IMR-90 (cell line): ENCODE results near the gene DSC3. TPM values are rescaled to one million over a fixed set of nuclear protein-coding genes. Genes with fewer than 3 reads are reported as not detected.

ENCODE experiments used
- ATAC-seq: fragments of 200-7000 bp; cut with Tn5 transposase; 2 replicates; pipeline ENCODE4 v1.9.1; 2020; ENCODE audit warnings: low read depth, mild to moderate bottlenecking, moderate library complexity
- BruUV-seq: library from RNA; stranded (reverse); fragments of 400-500 nt; replicated peaks from 2 replicates; lab custom pipeline; 2021; lab: Mats Ljungman, UMichigan
- CTCF ChIA-PET: fragments of 300-600 bp; formaldehyde crosslinking; extraction: SDS; loops from one replicate; lab custom pipeline; 2021; ENCODE audit warnings: antibody characterized with exemption; lab: Yijun Ruan, JAX
- POLR2A ChIA-PET: fragments of 300-600 bp; sonication (Branson Sonifier 250); formaldehyde crosslinking; loops from one replicate; lab custom pipeline; 2022; ENCODE audit warnings: antibody characterized with exemption; ENCODE audit not compliant: unreplicated experiment; lab: Charles Lee
- DNase-seq: peaks from one replicate; pipeline ENCODE4 v3.0.0; 2013
- H2AFZ ChIP-seq: replicated peaks from 2 replicates; pipeline ENCODE3; 2013; ENCODE audit warnings: low read length, mild to moderate bottlenecking; ENCODE audit not compliant: poor library complexity
- H2AK5ac ChIP-seq: 2 replicates; pipeline ENCODE4 v1.6.1; 2013; ENCODE audit warnings: low read depth, low read length, inconsistent platforms
- H2AK9ac ChIP-seq: replicated peaks from 2 replicates; pipeline ENCODE3; 2013; ENCODE audit warnings: mild to moderate bottlenecking, low read depth, low read length, moderate library complexity; ENCODE audit not compliant: poor library complexity
- H2BK120ac ChIP-seq: 2 replicates; pipeline ENCODE4 v1.6.1; 2013; ENCODE audit warnings: low read depth, low read length, inconsistent platforms
- H2BK15ac ChIP-seq: 3 replicates; pipeline ENCODE4 v1.6.1; 2013; ENCODE audit warnings: low read depth, low read length, inconsistent platforms
- H2BK20ac ChIP-seq: 2 replicates; pipeline ENCODE4 v1.6.1; 2013; ENCODE audit warnings: low read depth, mild to moderate bottlenecking, inconsistent platforms, low read length, moderate library complexity
- H2BK5ac ChIP-seq: 2 replicates; pipeline ENCODE4 v1.6.1; 2013; ENCODE audit warnings: mild to moderate bottlenecking, low read depth, low read length, inconsistent platforms; ENCODE audit not compliant: poor library complexity, severe bottlenecking
- H3K14ac ChIP-seq: replicated peaks from 2 replicates; pipeline ENCODE4 v1.6.1; 2013; ENCODE audit warnings: low read depth, low read length, inconsistent platforms
- H3K18ac ChIP-seq: 2 replicates; pipeline ENCODE4 v1.6.1; 2013; ENCODE audit warnings: low read depth, low read length, control low read depth
- H3K23ac ChIP-seq: 2 replicates; pipeline ENCODE4 v1.6.1; 2013; ENCODE audit warnings: low read depth, low read length, inconsistent platforms
- H3K27ac ChIP-seq: 2 replicates; pipeline ENCODE4 v1.5.1; 2013; ENCODE audit warnings: mild to moderate bottlenecking, control low read depth, low read length; ENCODE audit not compliant: insufficient read depth
- H3K27me3 ChIP-seq: 2 replicates; pipeline ENCODE4 v1.6.1; 2013; ENCODE audit warnings: low read length; ENCODE audit not compliant: control insufficient read depth, insufficient read depth
- H3K36me3 ChIP-seq: 2 replicates; pipeline ENCODE4 v1.6.1; 2013; ENCODE audit warnings: low read length, mixed read lengths; ENCODE audit not compliant: control insufficient read depth, insufficient read depth
- H3K4ac ChIP-seq: 2 replicates; pipeline ENCODE4 v1.6.1; 2013; ENCODE audit warnings: low read depth, low read length, inconsistent platforms
- H3K4me1 ChIP-seq: 2 replicates; pipeline ENCODE4 v1.6.1; 2013; ENCODE audit warnings: low read length, mixed read lengths; ENCODE audit not compliant: control insufficient read depth, insufficient read depth
- H3K4me2 ChIP-seq: 2 replicates; pipeline ENCODE4 v1.6.1; 2013; ENCODE audit warnings: low read depth, mild to moderate bottlenecking, control low read depth, low read length, moderate library complexity
- H3K4me3 ChIP-seq: 2 replicates; pipeline ENCODE4 v1.5.1; 2013; ENCODE audit warnings: low read depth, mild to moderate bottlenecking, control low read depth, low read length, moderate library complexity; ENCODE audit not compliant: insufficient read depth
- H3K56ac ChIP-seq: 2 replicates; pipeline ENCODE4 v1.6.1; 2013; ENCODE audit warnings: low read length, inconsistent platforms; ENCODE audit not compliant: insufficient read depth; ENCODE audit errors: extremely low read depth
- H3K79me1 ChIP-seq, 2 experiments: 2 replicates each; pipeline ENCODE4 v1.6.1; 2013; ENCODE audit warnings: low read length in 2 of 2, inconsistent platforms in 1 of 2, low read depth in 1 of 2
- H3K9ac ChIP-seq: 2 replicates; pipeline ENCODE4 v1.6.1; 2013; ENCODE audit warnings: low read depth, low read length, control low read depth
- H3K9me1 ChIP-seq: 2 replicates; pipeline ENCODE4 v1.6.1; 2013; ENCODE audit warnings: low read length, inconsistent platforms; ENCODE audit not compliant: insufficient read depth
- H3K9me3 ChIP-seq: 2 replicates; pipeline ENCODE4 v1.6.1; 2013; ENCODE audit warnings: low read length; ENCODE audit not compliant: control insufficient read depth, insufficient read depth
- H4K20me1 ChIP-seq: 2 replicates; pipeline ENCODE4 v1.6.1; 2013; ENCODE audit warnings: low read length, inconsistent platforms; ENCODE audit not compliant: insufficient read depth
- H4K5ac ChIP-seq: 2 replicates; pipeline ENCODE4 v1.6.1; 2013; ENCODE audit warnings: mild to moderate bottlenecking, low read depth, low read length, control low read depth
- H4K8ac ChIP-seq, 2 experiments: 2 replicates each; pipeline ENCODE4 v1.6.1; 2013; ENCODE audit warnings: low read depth in 2 of 2, low read length in 2 of 2, control low read depth in 1 of 2, inconsistent platforms in 1 of 2
- H4K91ac ChIP-seq: 2 replicates; pipeline ENCODE4 v1.6.1; 2013; ENCODE audit warnings: low read depth, low read length, inconsistent platforms; ENCODE audit not compliant: insufficient read depth
- BHLHE40 ChIP-seq: fragments of 150-350 bp; IDR thresholded peaks from 2 replicates; pipeline ENCODE4 v1.6.1; 2016; ENCODE audit warnings: mild to moderate bottlenecking, low read depth, low read length
- CEBPB ChIP-seq: IDR thresholded peaks from 2 replicates; pipeline ENCODE4 v1.6.1; 2012; ENCODE audit warnings: low read depth, low read length, improper control_type of control experiment
- CHD1 ChIP-seq: IDR thresholded peaks from 2 replicates; pipeline ENCODE4 v1.6.1; 2012; ENCODE audit warnings: low read depth, low read length, improper control_type of control experiment
- CTCF ChIP-seq: conservative IDR thresholded peaks from 2 replicates; pipeline ENCODE4 v1.5.1; 2012; ENCODE audit warnings: mild to moderate bottlenecking, low read depth, low read length, improper control_type of control experiment
- ELK1 ChIP-seq: fragments of 150-350 bp; IDR thresholded peaks from 2 replicates; pipeline ENCODE4 v1.6.1; 2016; ENCODE audit warnings: low read depth, mild to moderate bottlenecking, low read length, moderate library complexity, borderline replicate concordance
- FOS ChIP-seq: fragments of 150-350 bp; IDR thresholded peaks from 2 replicates; pipeline ENCODE4 v1.6.1; 2016; ENCODE audit warnings: low read depth, low read length
- MAFK ChIP-seq: IDR thresholded peaks from 2 replicates; pipeline ENCODE4 v1.6.1; 2012; ENCODE audit warnings: low read depth, low read length, improper control_type of control experiment
- MAZ ChIP-seq: IDR thresholded peaks from 2 replicates; pipeline ENCODE4 v1.6.1; 2012; ENCODE audit warnings: low read depth, mild to moderate bottlenecking, low read length, improper control_type of control experiment, moderate library complexity, borderline replicate concordance
- MXI1 ChIP-seq: IDR thresholded peaks from 2 replicates; pipeline ENCODE4 v1.6.1; 2012; ENCODE audit warnings: low read depth, mild to moderate bottlenecking, low read length, moderate library complexity, borderline replicate concordance
- NFE2L2 ChIP-seq: fragments of 150-350 bp; IDR thresholded peaks from 2 replicates; pipeline ENCODE4 v1.6.1; 2016; ENCODE audit warnings: low read depth, mild to moderate bottlenecking, low read length
- POLR2A ChIP-seq: IDR thresholded peaks from 2 replicates; pipeline ENCODE4 v1.6.1; 2012; ENCODE audit warnings: mild to moderate bottlenecking, low read depth, low read length
- RAD21 ChIP-seq: IDR thresholded peaks from 2 replicates; pipeline ENCODE4 v1.6.1; 2012; ENCODE audit warnings: low read length, improper control_type of control experiment
- RCOR1 ChIP-seq: IDR thresholded peaks from 2 replicates; pipeline ENCODE4 v1.6.1; 2012; ENCODE audit warnings: mild to moderate bottlenecking, low read length, improper control_type of control experiment; ENCODE audit not compliant: insufficient replicate concordance
- RFX5 ChIP-seq: IDR thresholded peaks from 2 replicates; pipeline ENCODE4 v1.8.0; 2012; ENCODE audit warnings: low read depth, mild to moderate bottlenecking, low read length, moderate library complexity
- SMC3 ChIP-seq: fragments of 150-350 bp; IDR thresholded peaks from 2 replicates; pipeline ENCODE4 v1.6.1; 2016; ENCODE audit warnings: low read depth, mild to moderate bottlenecking, antibody characterized with exemption, low read length, moderate library complexity
- USF2 ChIP-seq: fragments of 150-350 bp; IDR thresholded peaks from 2 replicates; pipeline ENCODE4 v1.6.1; 2017; ENCODE audit warnings: mild to moderate bottlenecking, antibody characterized with exemption, low read length, low read depth
- WGBS, 2 experiments: methylation state at CpG; one replicate each; pipeline versions ENCODE4 v1.1.5 to v1.1.7; 2013; ENCODE audit warnings: missing lambda C conversion rate in 2 of 2; ENCODE audit not compliant: insufficient read length in 1 of 2; ENCODE audit errors: extremely low coverage in 2 of 2; 5-methylcytosine and 5-hydroxymethylcytosine counted together
- dilution Hi-C: fragments of 300-500 bp; cut with HindIII; formaldehyde crosslinking; loops from one replicate; pipeline ENCODE4 v1.14.3; 2018; ENCODE audit warnings: low sequenced_read_pairs; ENCODE audit not compliant: unreplicated experiment
- in situ Hi-C: fragments of 300-500 bp; cut with MboI; formaldehyde crosslinking; loops from 3 replicates; pipeline ENCODE4 v1.14.3; 2019; ENCODE audit warnings: low sequenced_read_pairs, inconsistent platforms, mixed read lengths
- intact Hi-C: fragments of 100-400 bp; cut with micrococcal nuclease; formaldehyde crosslinking; loops from 2 replicates; pipeline ENCODE4 v1.10.0; 2022
- polyA plus RNA-seq, 3 experiments: library from polyadenylated mRNA; depleted of rRNA; stranded (reverse); fragments of >200 nt; gene quantifications; 2 replicates each; pipeline ENCODE4 v1.2.3, GENCODE V29; 2012; ENCODE audit warnings: low replicate concordance in 1 of 3
- total RNA-seq: library from RNA; depleted of rRNA; stranded (reverse); fragments of >200 nt; gene quantifications from 2 replicates; pipeline ENCODE4 v1.2.3, GENCODE V29; 2012

The DSC3 gene
- total and polyA plus RNA-seq, 2 of the 4 experiments (the other 2 are of a cell fraction), result under 0.01 to 0.09 TPM

- intact Hi-C loops, result no loop called here
- Histone ChIP-seq H3K4me2 (no peak overlapping the region), H2BK20ac (no peak overlapping the region), H2AK9ac (no peak overlapping the region), H3K79me1 (no peaks in the 10 kb centered on the region), H2BK15ac (no peak overlapping the region), H3K23ac (no peak overlapping the region), H4K8ac (no peak overlapping the region), H3K9ac (no peak overlapping the region), H3K4me3 (no peak overlapping the region), H4K20me1 (no peaks in the 10 kb centered on the region), H2BK5ac (no peak overlapping the region), H3K36me3 (no peaks in the 10 kb centered on the region), H3K9me1 (no peaks in the 10 kb centered on the region), H3K18ac (no peak overlapping the region), H2BK120ac (no peak overlapping the region), H4K5ac (no peak overlapping the region), H3K9me3 (no peaks in the 10 kb centered on the region; the same call in 1 of the 2 replicates), H2AK5ac (no peak overlapping the region), H2AFZ (no peak overlapping the region), H3K27me3 (no peaks in the 10 kb centered on the region), H3K56ac (no peak overlapping the region), H3K4me1 (no peaks in the 10 kb centered on the region), H3K27ac (no peak overlapping the region), H3K4ac (no peak overlapping the region), H4K91ac (no peak overlapping the region), H3K14ac (no peak overlapping the region)
- in situ Hi-C loops, result no loop called here
- ATAC-seq (no peak), DNase-seq (no peak)
- BruUV-seq, result no TSS peak
- ChIA-PET POLR2A (no interaction called here), CTCF (no interaction called here)
- dilution Hi-C loops, result no loop called here
- TF ChIP-seq POLR2A, result no peak
- no peak for TF ChIP-seq RFX5
- TF ChIP-seq NFE2L2, result no peak
- no peak for TF ChIP-seq RAD21
- TF ChIP-seq BHLHE40, result no peak
- no peak for TF ChIP-seq CHD1
- no peak for TF ChIP-seq ELK1
- no peak for TF ChIP-seq FOS
- no peak for TF ChIP-seq CTCF
- no peak for TF ChIP-seq CEBPB
- no peak for TF ChIP-seq MAZ
- no peak for TF ChIP-seq SMC3
- no peak for TF ChIP-seq MXI1
- no peak for TF ChIP-seq USF2
- TF ChIP-seq RCOR1, result no peak
- no peak for TF ChIP-seq MAFK
- no CpG with 5 or more reads among the region's 3 CpGs for WGBS, 2 experiments
Measured at GRCh38 chr18:31070206-31070605, 27.7 kb upstream of the DSC3 start.
